Measurements from ENCODE around the gene BRK1. TPM values are rescaled to one million over a fixed set of nuclear protein-coding genes. Genes with fewer than 3 reads are reported as not detected.

The BRK1 gene
- total and polyA plus RNA-seq, 9 of the 15 experiments (the other 6 are each of a cell fraction or from before 2014, with no cell fraction given), result 105 to 634 (median 250) TPM

DNA sequence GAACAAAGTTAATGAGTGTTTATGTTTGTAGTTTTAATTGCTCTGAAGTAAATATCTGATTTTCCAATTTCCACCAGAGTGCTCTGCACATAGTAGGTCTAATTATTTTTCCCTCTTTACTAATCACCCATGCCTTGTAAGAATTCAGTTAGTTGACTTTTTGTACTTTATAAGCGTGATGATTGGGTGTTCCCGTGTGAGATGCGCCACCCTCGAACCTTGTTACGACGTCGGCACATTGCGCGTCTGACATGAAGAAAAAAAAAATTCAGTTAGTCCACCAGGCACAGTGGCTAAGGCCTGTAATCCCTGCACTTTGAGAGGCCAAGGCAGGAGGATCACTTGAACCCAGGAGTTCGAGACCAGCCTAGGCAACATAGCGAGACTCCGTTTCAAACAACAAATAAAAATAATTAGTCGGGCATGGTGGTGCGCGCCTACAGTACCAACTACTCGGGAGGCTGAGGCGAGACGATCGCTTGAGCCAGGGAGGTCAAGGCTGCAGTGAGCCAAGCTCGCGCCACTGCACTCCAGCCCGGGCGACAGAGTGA is 25.6 kb downstream of the BRK1 start (continued):
- TF ChIP-seq NR2C1 (IDR thresholded peaks at IDR 0.05), result no peak
- peak; percentile 54; the same call in 1 of the 2 replicates for TF ChIP-seq NR2C1 (tag; IDR thresholded peaks at IDR 0.05)
- TF ChIP-seq, protein P1, sequence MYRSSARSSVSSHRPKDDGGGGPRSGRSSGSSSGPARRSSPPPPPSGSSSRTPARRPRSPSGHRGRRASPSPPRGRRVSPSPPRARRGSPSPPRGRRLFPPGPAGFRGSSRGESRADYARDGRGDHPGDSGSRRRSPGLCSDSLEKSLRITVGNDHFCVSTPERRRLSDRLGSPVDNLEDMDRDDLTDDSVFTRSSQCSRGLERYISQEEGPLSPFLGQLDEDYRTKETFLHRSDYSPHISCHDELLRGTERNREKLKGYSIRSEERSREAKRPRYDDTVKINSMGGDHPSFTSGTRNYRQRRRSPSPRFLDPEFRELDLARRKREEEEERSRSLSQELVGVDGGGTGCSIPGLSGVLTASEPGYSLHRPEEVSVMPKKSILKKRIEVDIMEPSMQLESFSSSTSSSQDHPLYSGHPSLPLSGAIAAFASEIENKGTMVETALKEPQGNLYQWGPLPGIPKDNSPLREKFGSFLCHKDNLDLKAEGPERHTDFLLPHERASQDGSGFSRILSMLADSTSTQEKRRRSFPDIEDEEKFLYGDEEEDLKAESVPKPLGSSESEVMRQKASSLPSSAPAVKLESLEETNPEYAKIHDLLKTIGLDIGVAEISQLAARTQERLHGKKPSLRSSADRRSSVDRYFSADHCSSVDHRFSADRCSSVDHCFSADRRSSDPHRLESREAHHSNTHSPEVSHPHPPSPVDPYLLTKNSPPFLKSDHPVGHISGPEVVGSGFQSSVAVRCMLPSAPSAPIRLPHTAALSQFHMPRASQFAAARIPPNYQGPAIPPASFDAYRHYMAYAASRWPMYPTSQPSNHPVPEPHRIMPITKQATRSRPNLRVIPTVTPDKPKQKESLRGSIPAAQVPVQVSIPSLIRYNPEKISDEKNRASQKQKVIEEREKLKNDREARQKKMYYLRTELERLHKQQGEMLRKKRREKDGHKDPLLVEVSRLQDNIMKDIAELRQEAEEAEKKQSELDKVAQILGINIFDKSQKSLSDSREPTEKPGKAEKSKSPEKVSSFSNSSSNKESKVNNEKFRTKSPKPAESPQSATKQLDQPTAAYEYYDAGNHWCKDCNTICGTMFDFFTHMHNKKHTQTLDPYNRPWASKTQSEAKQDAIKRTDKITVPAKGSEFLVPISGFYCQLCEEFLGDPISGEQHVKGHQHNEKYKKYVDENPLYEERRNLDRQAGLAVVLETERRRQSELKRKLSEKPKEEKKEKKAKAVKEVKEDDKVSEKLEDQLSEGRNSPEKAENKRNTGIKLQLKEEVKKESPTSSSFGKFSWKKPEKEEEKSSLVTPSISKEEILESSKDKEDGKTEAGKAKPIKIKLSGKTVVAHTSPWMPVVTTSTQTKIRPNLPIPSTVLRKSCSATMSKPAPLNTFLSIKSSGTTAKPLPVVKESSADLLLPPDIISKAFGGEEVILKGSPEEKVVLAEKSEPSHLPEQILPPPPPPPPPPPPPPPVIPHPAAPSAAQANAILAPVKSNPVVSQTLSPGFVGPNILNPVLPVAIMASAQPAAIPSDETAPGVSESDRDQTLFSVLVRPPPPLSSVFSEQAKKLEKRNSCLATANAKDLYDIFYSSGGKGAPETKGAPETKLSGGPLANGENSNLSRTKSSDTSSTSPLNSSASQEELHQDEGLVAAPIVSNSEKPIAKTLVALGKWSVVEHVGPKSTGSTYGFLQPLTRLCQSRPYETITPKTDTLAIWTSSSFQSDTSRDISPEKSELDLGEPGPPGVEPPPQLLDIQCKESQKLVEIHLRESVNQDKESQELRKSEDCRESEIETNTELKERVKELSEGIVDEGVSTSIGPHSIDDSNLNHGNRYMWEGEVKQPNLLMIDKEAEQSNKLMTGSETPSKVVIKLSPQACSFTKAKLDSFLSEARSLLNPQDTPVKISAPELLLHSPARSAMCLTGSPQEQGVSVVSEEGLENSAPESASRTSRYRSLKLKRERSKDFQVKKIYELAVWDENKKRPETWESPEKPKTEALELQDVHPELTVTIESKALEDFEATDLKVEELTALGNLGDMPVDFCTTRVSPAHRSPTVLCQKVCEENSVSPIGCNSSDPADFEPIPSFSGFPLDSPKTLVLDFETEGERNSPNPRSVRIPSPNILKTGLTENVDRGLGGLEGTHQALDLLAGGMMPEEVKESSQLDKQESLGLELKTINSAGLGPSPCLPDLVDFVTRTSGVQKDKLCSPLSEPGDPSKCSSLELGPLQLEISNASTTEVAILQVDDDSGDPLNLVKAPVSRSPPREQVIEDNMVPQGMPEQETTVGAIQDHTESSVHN (IDR thresholded peaks at IDR 0.05; ENCODE audit: borderline replicate concordance in 1 of 2, low read depth in 1 of 2), result 0 out of 4 replicates have a peak, but pooled peaks of 1 of the 2 experiments have one; percentile 18
- TF ChIP-seq ZNF384 (IDR thresholded peaks at IDR 0.05; ENCODE audit: low read depth, low read length), result peak; percentile 64
- TF ChIP-seq, protein P2, sequence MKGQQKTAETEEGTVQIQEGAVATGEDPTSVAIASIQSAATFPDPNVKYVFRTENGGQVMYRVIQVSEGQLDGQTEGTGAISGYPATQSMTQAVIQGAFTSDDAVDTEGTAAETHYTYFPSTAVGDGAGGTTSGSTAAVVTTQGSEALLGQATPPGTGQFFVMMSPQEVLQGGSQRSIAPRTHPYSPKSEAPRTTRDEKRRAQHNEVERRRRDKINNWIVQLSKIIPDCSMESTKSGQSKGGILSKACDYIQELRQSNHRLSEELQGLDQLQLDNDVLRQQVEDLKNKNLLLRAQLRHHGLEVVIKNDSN (CRISPR knock-in tag; IDR thresholded peaks at IDR 0.05), result no peak
- peak; percentile 18; the same call in 1 of the 2 replicates for TF ChIP-seq NFRKB (IDR thresholded peaks at IDR 0.05; ENCODE audit: low read depth)
- TF ChIP-seq HLTF (IDR thresholded peaks at IDR 0.05), result 0 out of 2 replicates have a peak, but pooled peaks have one; percentile 28
- peak; percentile 29 for TF ChIP-seq SMAD4 (CRISPR knock-in tag; conservative IDR thresholded peaks at IDR 0.05)
- TF ChIP-seq ZNF668 (CRISPR knock-in tag; IDR thresholded peaks at IDR 0.05), result no peak
- TF ChIP-seq ERF (CRISPR knock-in tag; IDR thresholded peaks at IDR 0.05), result 0 out of 2 replicates have a peak, but pooled peaks have one; percentile 44
- TF ChIP-seq ELF2 (CRISPR knock-in tag; IDR thresholded peaks at IDR 0.05), result 0 out of 2 replicates have a peak, but pooled peaks have one; percentile 57
- no peak for TF ChIP-seq XRCC5 (IDR thresholded peaks at IDR 0.05; ENCODE audit: low read depth, low read length)
- TF ChIP-seq E2F3 (CRISPR knock-in tag; IDR thresholded peaks at IDR 0.05), result 0 out of 2 replicates have a peak, but pooled peaks have one; percentile 46
- TF ChIP-seq ATF1 (CRISPR knock-in tag; IDR thresholded peaks at IDR 0.05), result no peak
- no peak for TF ChIP-seq ATF1 (tag; IDR thresholded peaks at IDR 0.05)
- TF ChIP-seq DMBX1 (CRISPR knock-in tag; IDR thresholded peaks at IDR 0.05; ENCODE audit: borderline replicate concordance), result no peak
- TF ChIP-seq, protein P3, sequence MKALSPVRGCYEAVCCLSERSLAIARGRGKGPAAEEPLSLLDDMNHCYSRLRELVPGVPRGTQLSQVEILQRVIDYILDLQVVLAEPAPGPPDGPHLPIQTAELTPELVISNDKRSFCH (CRISPR knock-in tag; IDR thresholded peaks at IDR 0.05), result peak; percentile 61; the same call in 1 of the 2 replicates
- TF ChIP-seq, protein P3 (tag; IDR thresholded peaks at IDR 0.05), result no peak
- no peak for TF ChIP-seq KLF1 (tag; IDR thresholded peaks at IDR 0.05)
- peak; percentile 13 for TF ChIP-seq PRPF4 (IDR thresholded peaks at IDR 0.05; ENCODE audit: insufficient read depth, low read depth, low read length, poor library complexity, severe bottlenecking)

All from K562 (cell line).